Measurements from ENCODE around the gene ZC3H11A. TPM values are rescaled to one million over a fixed set of nuclear protein-coding genes. Genes with fewer than 3 reads are reported as not detected.
"Not testable (repeated sequence)": the region's sequence is repeated elsewhere in the genome, so short reads cannot be mapped to it uniquely, and the experiment has no call there.

Gene ZC3H11A
- polyA plus RNA-seq, 5 donors = 123 to 169 (median 153) TPM

- no peak for DNase-seq
Measured at GRCh38 chr1:203778146-203778545, 17.3 kb upstream of the ZC3H11A start.

- no peak for DNase-seq
Measured at GRCh38 chr1:203778789-203779188, 16.6 kb upstream of the ZC3H11A start.

GRCh38 chr1:203781962-203782361 lies 13.5 kb upstream of the ZC3H11A start:
- DNase-seq = no peak

- no peak for DNase-seq
Measured at GRCh38 chr1:203789966-203790365, 5.5 kb upstream of the ZC3H11A start.

- no peak for DNase-seq
Measured at GRCh38 chr1:203791498-203791897, 3.9 kb upstream of the ZC3H11A start.

DNA sequence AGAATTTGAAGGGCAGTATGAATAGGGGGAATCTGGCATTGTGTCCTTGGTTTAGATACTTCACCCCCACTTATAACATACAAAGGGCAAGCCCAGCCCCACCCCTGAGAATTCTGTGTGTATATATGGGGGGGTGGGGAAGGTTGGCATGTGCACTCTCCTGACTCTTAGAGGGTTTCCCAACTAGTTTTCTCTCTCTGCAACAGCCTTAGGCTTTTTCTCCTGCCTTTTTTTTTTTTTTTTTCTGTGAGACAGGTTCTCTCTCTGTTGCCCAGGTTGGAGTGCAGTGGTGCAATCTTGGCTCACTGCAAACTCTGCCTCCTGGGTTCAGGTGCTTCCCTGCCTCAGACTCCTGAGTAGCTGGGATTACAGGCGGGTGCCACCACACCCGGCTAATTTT lies 2.9 kb upstream of the ZC3H11A start:
- DNase-seq = no peak

DNA sequence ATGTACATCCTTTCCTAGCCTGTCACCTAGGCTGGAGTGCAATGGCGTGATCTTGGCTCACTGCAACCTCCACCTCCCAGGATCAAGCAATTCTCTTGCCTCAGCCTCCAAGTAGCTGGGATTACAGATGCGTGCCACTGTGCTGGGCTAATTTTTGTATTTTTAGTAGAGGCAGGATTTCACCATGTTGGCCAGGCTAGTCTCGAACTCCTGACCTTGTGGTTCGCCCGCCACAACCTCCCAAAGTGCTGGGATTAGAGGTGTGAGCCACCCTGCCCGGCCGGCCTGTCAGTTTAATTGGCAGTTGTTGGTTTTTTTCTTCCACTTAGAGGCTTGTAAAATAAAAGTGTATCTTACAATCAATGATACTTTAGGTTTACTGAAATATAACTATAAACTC lies 1.9 kb upstream of the ZC3H11A start:
- DNase-seq = not testable (repeated sequence)

- no peak for DNase-seq
Measured at GRCh38 chr1:203794764-203795440, 521 bp upstream of the ZC3H11A start.

- DNase-seq = peak; percentile 36 to 42
Measured at GRCh38 chr1:203796236-203796605, 798 bp downstream of the ZC3H11A start.

DNA sequence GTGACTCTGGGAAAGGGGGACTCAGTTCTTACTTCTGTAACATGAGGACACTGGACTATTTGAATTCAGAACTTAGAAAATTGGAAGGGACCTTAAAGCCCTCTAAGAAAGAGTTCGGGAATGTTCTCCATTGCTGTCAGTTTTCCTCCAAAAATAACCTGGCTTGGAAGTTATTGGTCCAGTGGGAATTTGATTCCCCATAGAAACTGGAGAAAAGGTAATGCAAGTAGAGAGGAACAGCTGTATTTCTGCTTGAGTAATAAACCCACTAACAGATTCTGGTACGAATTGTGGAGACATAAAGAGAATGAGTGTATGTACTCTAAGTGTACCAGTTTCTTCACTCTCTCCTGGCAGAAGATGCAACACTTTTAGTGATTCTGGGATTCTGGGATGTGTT lies 1.8 kb downstream of the ZC3H11A start:
- no peak for DNase-seq

DNA sequence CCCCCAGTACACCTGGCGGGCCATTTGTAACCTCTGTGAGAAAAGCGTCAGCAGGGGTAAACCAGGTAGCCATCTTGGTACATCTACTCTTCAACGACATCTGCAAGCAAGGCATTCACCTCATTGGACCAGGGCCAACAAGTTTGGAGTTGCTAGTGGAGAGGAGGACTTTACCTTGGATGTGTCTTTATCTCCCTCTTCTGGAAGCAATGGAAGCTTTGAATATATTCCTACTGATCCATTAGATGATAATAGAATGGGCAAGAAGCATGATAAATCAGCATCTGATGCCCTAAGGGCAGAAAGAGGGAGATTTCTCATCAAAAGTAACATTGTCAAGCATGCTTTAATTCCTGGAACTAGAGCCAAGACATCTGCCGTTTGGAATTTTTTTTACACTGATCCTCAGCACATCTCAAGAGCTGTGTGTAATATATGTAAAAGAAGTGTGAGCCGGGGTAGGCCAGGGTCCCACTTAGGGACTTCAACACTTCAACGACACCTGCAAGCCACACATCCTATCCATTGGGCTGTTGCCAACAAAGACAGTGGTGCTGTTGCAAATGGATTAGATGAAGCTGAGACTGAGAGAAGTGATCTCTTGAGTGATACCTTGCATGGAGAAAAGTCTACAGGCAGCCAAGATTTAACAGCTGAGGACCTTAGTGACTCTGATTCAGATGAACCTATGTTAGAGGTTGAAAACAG lies 2.7 kb downstream of the ZC3H11A start:
- no peak for DNase-seq

- DNase-seq = no peak
Measured at GRCh38 chr1:203799157-203799556, 3.7 kb downstream of the ZC3H11A start.

GRCh38 chr1:203799971-203800370 lies 4.5 kb downstream of the ZC3H11A start:
- no peak for DNase-seq

DNA sequence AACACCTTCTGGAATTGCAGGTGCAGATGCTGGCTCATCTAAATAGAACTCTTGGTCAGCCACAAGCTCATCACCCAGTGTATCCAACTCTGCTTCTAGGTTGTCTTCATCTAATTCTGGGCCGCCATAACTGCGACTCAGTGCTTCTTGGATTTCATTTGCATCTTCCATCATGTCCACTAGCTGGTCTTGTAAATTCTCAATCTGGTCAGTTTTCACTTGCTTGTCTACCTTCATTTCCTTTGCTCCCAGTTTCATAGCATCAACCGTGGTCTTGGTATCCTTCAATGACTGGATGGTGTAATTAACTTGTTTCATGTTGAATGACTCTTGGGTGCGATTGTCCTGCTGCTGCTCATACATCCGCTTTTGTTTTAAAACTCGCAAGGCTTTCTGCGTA lies 10.3 kb downstream of the ZC3H11A start:
- DNase-seq = no peak

DNA sequence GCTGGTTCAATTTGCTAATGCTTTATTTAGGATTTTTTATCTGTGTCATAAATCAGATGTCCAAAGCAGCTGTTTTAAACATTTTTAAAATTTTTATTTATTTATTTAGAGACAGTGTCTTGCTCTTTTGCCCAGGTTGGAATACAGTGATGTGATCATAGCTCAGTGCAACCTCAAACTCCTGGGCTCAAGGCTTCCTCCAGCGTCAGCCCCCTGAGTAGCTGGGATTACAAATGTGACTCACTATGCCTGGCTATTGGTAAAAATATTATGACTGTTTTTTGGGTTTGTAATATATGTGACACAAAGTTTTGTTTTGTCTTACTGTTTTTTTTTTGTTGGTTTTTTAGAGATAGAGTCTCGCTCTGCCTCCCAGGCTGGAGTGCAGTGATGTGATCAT lies 11.8 kb downstream of the ZC3H11A start:
- no peak for DNase-seq

GRCh38 chr1:203813581-203814341 lies 18.3 kb downstream of the ZC3H11A start:
- no peak for DNase-seq

GRCh38 chr1:203818399-203818798 lies 23.0 kb downstream of the ZC3H11A start:
- no peak for DNase-seq

- DNase-seq = no peak
Measured at GRCh38 chr1:203823306-203823705, 27.9 kb downstream of the ZC3H11A start.

- DNase-seq = no peak
Measured at GRCh38 chr1:203826175-203826574, 30.8 kb downstream of the ZC3H11A start.

- peak; percentile 12 to 13 for DNase-seq
Measured at GRCh38 chr1:203828002-203828401, 32.6 kb downstream of the ZC3H11A start.

- DNase-seq = peak; percentile 69 to 75
Measured at GRCh38 chr1:203828503-203828902, 33.1 kb downstream of the ZC3H11A start.

GRCh38 chr1:203829247-203829646 lies 33.8 kb downstream of the ZC3H11A start:
- DNase-seq = not testable (repeated sequence)

GRCh38 chr1:203835476-203835875 lies 40.1 kb downstream of the ZC3H11A start:
- DNase-seq = no peak
